ENCODE measurements around the gene KRT81. TPM values are rescaled to one million over a fixed set of nuclear protein-coding genes. Genes with fewer than 3 reads are reported as not detected.

KRT81 gene
- total RNA-seq, 4 donors from 2014 or later: not detected

DNA sequence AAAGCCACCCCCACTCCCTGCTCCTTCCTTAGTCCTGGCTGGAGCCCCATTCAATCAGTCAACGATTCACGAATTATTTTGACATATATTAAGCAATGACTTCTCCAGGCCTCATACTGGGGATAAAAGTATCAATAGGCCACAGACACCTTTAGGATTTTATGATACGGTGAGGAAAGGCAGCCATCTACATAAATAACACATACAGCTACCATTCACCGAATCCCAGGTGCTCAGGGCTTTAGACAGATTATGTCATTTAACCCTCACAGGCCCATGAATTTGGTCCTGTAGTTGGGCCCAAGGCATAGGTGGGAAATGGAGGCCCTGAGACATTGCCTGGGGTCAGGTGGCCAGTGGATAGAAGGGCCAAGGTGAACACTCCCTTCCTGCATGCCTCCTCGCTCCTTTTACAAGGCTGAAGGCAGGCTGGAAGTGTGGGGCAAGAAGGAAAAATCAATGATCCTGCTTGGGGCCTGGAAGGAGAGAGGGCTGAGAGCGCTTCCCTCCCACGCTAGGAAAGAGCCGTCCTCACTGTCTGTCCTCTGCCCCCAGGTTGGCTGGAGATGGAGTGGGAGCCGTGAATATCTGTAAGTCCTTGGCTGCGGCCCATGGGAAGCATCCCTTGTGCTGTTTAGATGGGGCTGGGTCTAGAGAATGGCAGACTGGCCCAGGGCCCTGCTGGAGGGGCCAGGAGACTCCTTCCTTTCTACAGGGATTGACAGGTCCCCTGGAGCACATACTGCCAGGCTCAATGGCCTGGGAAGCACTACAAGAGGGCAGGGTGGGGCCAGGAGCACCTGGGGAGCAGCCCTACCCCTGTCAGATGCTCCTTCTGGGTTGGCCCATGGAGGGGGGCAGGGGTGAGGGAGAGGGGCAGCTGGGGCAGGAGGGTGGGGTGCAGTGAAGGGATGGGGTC lies 43.5 kb downstream of the KRT81 start:
- DNase-seq: no peak

DNA sequence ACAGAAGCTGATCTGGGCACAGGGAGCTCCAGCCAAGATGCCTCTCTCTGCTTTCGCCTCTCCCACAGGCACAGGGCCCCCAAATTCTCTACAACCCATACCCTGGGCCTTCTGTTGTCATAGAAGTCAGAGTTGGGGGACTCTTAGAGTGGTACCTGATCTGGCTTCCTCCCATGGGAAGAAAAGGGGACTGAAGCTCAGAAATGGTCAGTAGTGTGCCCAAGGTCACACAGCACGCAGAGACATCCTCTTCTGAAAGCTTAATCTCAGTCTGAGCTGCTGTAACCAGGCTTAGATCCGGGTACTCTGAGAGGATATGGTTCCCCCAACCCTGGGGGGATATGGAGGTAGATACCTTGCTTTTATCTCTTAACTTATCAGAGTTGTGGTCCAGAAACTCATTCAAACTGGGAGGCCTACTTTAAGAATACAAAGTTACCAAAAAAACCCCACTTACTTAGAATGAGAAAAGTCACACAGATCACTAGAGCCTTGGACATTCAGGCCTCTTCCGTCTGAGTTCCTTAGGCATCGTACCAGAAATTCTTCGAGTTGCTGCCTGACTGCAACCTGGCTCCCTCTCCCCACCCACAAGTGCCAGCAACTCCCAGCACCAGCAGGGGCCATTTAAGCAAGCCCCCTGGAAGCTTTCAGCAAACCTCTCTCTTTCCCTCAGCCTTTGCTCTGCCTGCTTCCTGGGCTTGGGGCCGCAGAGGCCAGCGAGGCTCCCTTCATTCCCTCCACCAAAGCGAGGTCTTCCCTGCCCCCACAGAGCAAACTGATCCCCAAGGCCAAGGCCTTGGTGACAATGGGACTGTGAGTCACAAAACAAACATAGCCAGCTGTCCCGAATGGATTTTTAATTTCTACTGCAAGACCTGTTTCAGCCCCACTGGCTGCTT lies 44.4 kb downstream of the KRT81 start:
- WGBS, 2 donors: 41 to 69% methylated on average over 8 to 10 of the region's 10 CpGs
- TF ChIP-seq POLR2A (IDR thresholded peaks at IDR 0.05) (no peak), CTCF (IDR thresholded peaks at IDR 0.05) (no peak)
- no peaks in the 10 kb centered on the region for H3K9me3 ChIP-seq
- peaks cover 20 to 74% (median 33%) of the 10 kb centered on the region in 3 donors for H3K4me1 ChIP-seq
- no peaks in the 10 kb centered on the region for H3K36me3 ChIP-seq
- no peak overlapping the region for H3K4me3 ChIP-seq
- DNase-seq: no peak
- H3K27me3 ChIP-seq: peaks cover 0 to 35% (median 0%) of the 10 kb centered on the region in 4 donors
- intact Hi-C loops (cut with DNase I): no loop called here
- H3K27ac ChIP-seq: peak overlapping the region in 1 of 4 donors; percentile 29

More for the DNA sequence above, 43.5 kb downstream of the KRT81 start:
- peaks cover 0 to 39% (median 0%) of the 10 kb centered on the region in 4 donors for H3K27me3 ChIP-seq
- no peak overlapping the region for H3K4me3 ChIP-seq
- WGBS, 2 donors: 74 to 82% methylated on average over 10 of the region's 10 CpGs
- no peaks in the 10 kb centered on the region for H3K9me3 ChIP-seq
- no peak for TF ChIP-seq CTCF (IDR thresholded peaks at IDR 0.05)
- no peak for TF ChIP-seq POLR2A (IDR thresholded peaks at IDR 0.05)
- intact Hi-C loops (cut with DNase I): no loop called here
- H3K4me1 ChIP-seq: peaks cover 18 to 68% (median 29%) of the 10 kb centered on the region in 3 donors
- H3K36me3 ChIP-seq: no peaks in the 10 kb centered on the region
- peak overlapping the region in 1 of 4 donors; percentile 57 for H3K27ac ChIP-seq

GRCh38 chr12:52245962-52246569 lies 45.3 kb downstream of the KRT81 start:
- DNase-seq: no peak
- H3K27ac ChIP-seq: peak overlapping the region in 1 of 4 donors; percentile 3
- 65 to 74% methylated on average over 5 to 6 of the region's 7 CpGs for WGBS, 2 donors

GRCh38 chr12:52245259-52245961 lies 45.9 kb downstream of the KRT81 start:
- no peak for DNase-seq
- TF ChIP-seq POLR2A (IDR thresholded peaks at IDR 0.05) (no peak), CTCF (IDR thresholded peaks at IDR 0.05) (no peak)
- intact Hi-C loops (cut with DNase I): no loop called here
- no peak overlapping the region for H3K4me3 ChIP-seq
- whole genome bisulfite sequencing, 2 donors: 61 to 68% methylated on average over 10 to 16 of the region's 20 CpGs
- peaks cover 20 to 74% (median 33%) of the 10 kb centered on the region in 3 donors for H3K4me1 ChIP-seq
- no peaks in the 10 kb centered on the region for H3K9me3 ChIP-seq
- no peaks in the 10 kb centered on the region for H3K36me3 ChIP-seq
- peaks cover 0 to 26% (median 0%) of the 10 kb centered on the region in 4 donors for H3K27me3 ChIP-seq
- H3K27ac ChIP-seq: peak overlapping the region in 1 of 4 donors; percentile 3

More at GRCh38 chr12:52245962-52246569, 45.3 kb downstream of the KRT81 start:
- peaks cover 20 to 74% (median 33%) of the 10 kb centered on the region in 3 donors for H3K4me1 ChIP-seq
- TF ChIP-seq POLR2A (IDR thresholded peaks at IDR 0.05) (no peak), CTCF (IDR thresholded peaks at IDR 0.05) (no peak)
- H3K9me3 ChIP-seq: no peaks in the 10 kb centered on the region
- intact Hi-C loops (cut with DNase I): no loop called here
- peaks cover 0 to 30% (median 0%) of the 10 kb centered on the region in 4 donors for H3K27me3 ChIP-seq
- no peaks in the 10 kb centered on the region for H3K36me3 ChIP-seq
- no peak overlapping the region for H3K4me3 ChIP-seq
